LNCaP clone FGC (cell line): ENCODE data around the gene DCDC2C.
"Not testable (repeated sequence)": the region's sequence is repeated elsewhere in the genome, so short reads cannot be mapped to it uniquely, and the experiment has no call there.

ENCODE experiments used
- DNase-seq: peaks from one replicate; pipeline ENCODE4 v3.0.0-alpha.2; 2011; ENCODE audit warnings: low read depth
- H3K4me3 ChIP-seq: 2 replicates; pipeline ENCODE4 v1.5.1; 2011; ENCODE audit warnings: mild to moderate bottlenecking, low read depth, low read length, control low read depth
- CTCF ChIP-seq: IDR thresholded peaks from 2 replicates; pipeline ENCODE4 v1.5.1; 2012; ENCODE audit warnings: mild to moderate bottlenecking; ENCODE audit not compliant: control insufficient read depth, insufficient read depth; ENCODE audit errors: extremely low read depth

Gene DCDC2C

GRCh38 chr2:3806730-3807129 is 103.4 kb downstream of the DCDC2C start:
- TF ChIP-seq CTCF = no peak
- H3K4me3 ChIP-seq = no peak overlapping the region
- no peak for DNase-seq

GRCh38 chr2:3807853-3808252 is 104.5 kb downstream of the DCDC2C start:
- H3K4me3 ChIP-seq = no peak overlapping the region
- TF ChIP-seq CTCF = no peak
- no peak for DNase-seq

GRCh38 chr2:3814706-3815245 is 111.4 kb downstream of the DCDC2C start:
- no peak for TF ChIP-seq CTCF
- H3K4me3 ChIP-seq = no peak overlapping the region
- DNase-seq = no peak

- H3K4me3 ChIP-seq, DNase-seq: not testable (repeated sequence)
These were observed 113.8 kb downstream of the DCDC2C start for GRCh38 chr2:3817144-3817543.

- peak; percentile 98 for DNase-seq
These were observed 120.4 kb downstream of the DCDC2C start for GRCh38 chr2:3823748-3824147.

GRCh38 chr2:3827673-3828575 is 124.5 kb downstream of the DCDC2C start:
- peak; percentile 66 for TF ChIP-seq CTCF
- DNase-seq = no peak
- no peak overlapping the region for H3K4me3 ChIP-seq

More at GRCh38 chr2:3823748-3824147, 120.4 kb downstream of the DCDC2C start:
- TF ChIP-seq CTCF = no peak
- no peak overlapping the region for H3K4me3 ChIP-seq

GRCh38 chr2:3830796-3831195 is 127.4 kb downstream of the DCDC2C start:
- TF ChIP-seq CTCF = no peak

More at GRCh38 chr2:3830796-3831195, 127.4 kb downstream of the DCDC2C start:
- H3K4me3 ChIP-seq = no peak overlapping the region
- DNase-seq = no peak
